Endometrium (tissue), 2 donors: Measurements from ENCODE around the gene ZNF516.

Experiments used
- FAIRE-seq: peaks from 2 replicates; lab custom pipeline; 2012; peaks lifted over from hg19 to GRCh38; lab: Jason Lieb, UNC
- donor health status: control.
- donor health status: control.

ZNF516 gene

DNA sequence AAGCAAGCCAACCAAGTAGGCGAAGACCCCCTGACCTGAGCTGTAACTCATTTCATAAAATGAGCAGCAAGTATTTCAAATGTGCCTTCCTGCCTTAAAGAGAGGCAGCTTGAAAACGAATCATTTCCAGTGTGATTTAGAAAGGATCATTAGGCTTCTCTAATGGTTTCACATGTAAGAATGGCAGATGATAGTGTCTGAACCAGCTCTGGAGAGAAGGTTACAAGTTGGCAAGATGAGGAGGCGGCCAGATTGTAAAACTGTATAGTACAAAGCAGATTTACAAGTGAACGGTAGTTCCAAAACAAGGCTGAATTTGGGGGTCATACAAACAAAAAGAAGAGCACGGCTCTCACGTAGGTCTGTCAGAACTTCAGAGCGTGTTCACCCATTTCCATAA is 132.4 kb downstream of the ZNF516 start:
- no peak for FAIRE-seq

DNA sequence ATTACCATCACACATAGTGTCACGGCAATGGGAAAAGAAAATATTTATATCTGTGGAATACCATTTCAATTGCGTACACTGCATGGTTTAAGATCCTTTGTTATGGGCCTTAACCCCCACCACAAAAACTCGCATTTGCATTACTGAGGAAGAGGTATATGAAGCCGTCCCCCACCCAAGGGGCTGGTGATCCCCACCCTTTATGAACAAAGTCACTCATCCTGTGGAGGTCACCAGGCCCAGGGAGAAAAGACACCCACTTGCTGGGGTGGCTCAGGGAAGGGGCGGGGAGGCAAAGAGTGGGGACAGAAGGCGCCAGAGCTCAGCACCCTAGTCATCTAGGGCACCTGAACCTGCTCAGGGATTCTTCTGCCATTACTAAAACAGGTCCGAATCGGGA is 133.8 kb downstream of the ZNF516 start:
- FAIRE-seq = no peak

GRCh38 chr18:76359909-76360308 is 135.1 kb downstream of the ZNF516 start:
- FAIRE-seq = no peak

GRCh38 chr18:76358774-76359173 is 136.3 kb downstream of the ZNF516 start:
- FAIRE-seq = no peak

DNA sequence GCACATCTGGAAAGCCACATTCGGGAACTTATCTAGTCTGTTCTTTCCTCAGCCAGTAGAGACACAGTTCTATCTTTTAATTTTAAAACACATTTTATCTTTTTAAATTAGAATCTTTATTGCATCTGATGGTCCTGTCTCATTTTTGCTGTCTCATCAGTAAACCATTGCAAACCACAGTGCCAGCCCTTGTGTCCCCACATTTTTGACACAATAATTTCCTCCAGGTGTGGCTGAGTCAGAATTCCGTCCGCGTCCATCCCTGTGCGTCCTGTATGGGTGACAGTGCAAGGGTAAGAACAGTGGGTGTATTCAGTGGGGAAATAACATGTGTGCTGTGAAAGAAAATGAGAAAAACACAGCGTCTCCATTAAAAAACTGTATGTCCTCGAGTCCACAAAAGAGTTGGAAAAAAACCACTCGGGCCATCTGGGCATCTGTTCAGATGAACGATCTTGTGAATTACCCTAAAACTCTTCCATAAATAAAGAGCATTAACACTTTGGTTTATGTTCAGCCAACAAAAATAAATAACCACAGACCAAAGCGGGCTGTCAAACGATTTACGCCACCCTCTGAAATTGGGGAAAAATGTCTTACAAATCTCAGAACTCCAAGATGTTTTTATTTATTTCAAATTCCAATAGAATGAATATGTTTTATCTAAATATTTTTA is 137.3 kb downstream of the ZNF516 start:
- no peak for FAIRE-seq

GRCh38 chr18:76357174-76357573 is 137.9 kb downstream of the ZNF516 start:
- FAIRE-seq = no peak

- no peak for FAIRE-seq
Observed at GRCh38 chr18:76356666-76357065, 138.4 kb downstream of the ZNF516 start.

- no peak for FAIRE-seq
Observed at GRCh38 chr18:76354348-76354747, 140.7 kb downstream of the ZNF516 start.

- no peak for FAIRE-seq
Observed at GRCh38 chr18:76353500-76353899, 141.5 kb downstream of the ZNF516 start.

DNA sequence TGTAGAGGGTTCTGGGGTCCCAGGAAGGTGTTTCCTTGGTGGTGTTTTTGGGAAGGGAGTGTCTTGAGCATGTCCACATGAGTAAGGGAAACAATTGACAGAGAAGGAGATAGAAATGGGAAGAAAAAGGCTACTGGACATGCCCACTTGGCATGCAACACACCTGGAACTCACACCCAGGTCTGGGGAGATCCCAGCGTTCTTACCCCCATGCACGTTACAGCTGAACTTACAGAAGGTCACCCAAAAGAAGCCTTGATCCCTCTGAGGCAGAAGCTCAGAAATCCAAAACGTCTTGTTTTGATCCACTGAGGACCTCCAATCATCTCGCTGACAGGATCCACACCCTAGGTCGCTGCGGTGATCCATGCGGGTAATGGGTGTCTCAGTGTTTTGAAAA is 142.0 kb downstream of the ZNF516 start:
- no peak for FAIRE-seq

DNA sequence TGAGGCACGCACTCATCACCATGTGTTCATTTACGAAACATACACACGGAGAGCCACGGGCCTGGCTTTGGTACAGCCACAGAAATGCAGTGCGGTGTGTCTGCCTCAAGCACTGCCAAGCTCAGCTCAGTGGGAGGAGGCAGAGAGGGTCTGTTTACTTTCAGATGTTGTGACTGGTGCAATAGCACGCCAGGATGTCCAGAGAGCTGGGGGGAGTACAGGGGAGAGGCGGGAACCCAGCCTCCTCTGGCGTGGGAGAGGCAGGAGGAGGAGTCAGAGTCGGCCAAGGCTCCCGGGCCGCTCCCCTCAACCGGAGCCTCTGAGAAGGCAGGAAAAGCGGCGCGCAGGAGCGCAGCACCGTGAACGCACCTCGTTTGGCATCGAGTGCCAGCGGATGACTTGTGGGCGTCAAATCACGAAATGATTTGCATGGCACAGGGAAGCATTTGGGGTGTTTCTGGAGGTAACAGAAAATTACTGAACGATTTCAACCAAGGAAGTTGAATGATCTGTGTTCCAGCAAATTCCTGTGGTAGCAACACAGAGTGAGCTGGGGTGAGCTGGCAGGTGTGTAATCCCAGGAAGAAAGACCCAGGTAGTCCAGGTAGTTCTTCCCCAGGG is 143.0 kb downstream of the ZNF516 start:
- peak; percentile 94 for FAIRE-seq

DNA sequence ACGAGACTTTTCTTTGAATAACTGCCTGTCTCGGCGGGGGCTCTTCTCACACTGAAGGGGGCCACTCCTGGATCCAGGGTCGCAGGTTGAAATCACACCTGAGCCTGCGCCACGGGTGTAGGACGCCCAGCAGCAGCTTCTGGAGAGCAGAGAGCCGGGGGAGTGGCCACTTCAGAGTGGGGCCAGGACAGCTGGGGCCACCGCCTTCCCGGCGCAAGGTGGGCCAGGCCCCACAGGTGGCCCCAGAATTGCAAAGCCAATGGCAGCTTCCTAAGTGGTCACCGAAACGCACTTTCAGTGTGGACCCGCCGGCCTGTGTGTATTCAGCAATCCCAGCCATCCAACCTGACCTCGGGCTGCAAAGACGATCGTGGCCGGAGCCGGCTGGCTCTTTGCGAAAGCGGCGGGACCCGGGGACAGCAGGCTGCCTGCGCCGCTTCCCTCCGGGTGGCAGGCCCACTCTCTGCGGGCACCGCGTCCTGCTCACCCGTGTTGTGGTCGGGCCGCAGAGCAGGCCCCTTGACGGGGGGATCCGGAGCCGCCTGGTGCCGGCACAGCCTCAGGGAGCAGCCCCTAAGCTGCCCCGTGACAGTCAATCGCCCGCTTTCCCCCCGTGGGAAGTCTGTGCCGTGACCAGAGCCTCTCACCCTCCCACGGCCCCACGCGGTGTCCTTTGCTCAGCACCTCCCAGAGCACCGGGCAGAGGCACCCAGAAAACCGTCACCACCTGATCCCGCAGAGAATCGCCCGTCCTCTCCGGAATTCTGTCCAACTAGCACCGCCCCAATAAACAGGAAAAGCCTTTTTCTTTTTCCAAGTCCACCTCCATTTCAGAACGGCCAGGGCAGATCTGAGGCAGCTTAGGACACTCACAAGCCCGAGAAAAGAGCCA is 144.7 kb downstream of the ZNF516 start:
- FAIRE-seq = no peak

DNA sequence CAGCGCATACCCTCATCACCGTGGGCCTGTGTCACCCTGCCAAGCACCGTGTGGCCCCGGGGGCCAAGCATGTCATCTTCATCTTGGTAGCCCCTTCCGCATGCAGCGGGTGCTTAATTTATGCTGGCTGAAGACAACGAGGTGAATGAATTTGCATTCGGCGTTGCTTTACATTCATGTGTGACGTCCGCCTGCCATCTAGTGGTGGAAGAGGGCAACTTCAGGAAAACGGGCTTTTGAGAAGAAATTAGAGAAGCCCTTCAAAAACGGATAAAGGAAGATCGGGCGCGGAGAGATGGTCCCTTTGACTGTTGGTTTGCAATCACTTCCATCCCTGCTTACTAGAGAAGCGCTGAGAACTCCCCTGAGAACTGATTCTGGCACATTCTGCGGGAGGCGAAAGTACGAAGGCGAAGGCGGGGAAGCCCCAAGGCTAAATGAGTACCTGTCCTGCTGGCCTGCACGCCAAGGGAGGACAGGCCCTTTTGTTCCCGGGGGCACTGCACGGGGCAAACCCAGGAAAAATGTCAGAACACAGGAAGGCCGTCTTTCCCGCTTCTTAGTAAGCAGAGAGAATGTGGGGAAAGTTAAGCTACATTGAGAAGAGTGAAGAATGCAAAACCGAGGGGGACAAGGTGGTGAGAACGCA is 145.9 kb downstream of the ZNF516 start:
- FAIRE-seq = no peak

- no peak for FAIRE-seq
Observed at GRCh38 chr18:76348267-76349066, 146.6 kb downstream of the ZNF516 start.

GRCh38 chr18:76347341-76347740 is 147.7 kb downstream of the ZNF516 start:
- no peak for FAIRE-seq

DNA sequence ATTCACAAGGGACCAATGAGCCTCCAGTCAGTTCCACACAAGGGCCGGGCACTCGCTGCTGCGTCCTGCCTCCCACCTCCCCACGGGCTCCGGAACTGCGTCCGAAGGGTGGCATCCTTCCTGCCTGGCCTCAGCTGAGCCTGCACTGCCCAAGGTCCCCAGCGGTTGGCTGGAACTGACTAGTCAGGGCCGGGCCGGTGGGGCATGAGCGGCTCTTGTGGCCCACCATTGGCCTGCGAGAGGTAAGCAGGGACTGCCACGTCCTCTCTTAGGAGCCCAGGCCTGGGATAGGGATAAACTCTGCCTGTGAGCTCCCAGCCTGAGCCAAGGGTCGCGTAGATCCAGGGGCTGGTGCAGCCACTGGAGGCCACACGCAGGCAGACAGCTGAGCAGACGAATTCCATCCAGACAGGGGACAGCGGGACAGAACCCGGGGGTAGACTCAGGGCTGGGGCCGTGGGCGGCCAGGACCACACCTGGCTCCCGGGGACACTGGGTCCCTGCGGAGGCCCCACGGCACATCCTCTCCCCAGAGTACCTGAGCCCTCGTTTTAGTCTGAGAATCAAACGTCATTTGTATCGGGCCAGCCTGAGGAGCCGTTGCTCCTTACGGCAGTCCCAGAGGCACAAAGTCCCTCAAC is 148.4 kb downstream of the ZNF516 start:
- FAIRE-seq = no peak

GRCh38 chr18:76345901-76346300 is 149.1 kb downstream of the ZNF516 start:
- FAIRE-seq = no peak

- no peak for FAIRE-seq
Observed at GRCh38 chr18:76343938-76344569, 151.0 kb downstream of the ZNF516 start.

GRCh38 chr18:76340410-76340809 is 154.6 kb downstream of the ZNF516 start:
- no peak for FAIRE-seq

DNA sequence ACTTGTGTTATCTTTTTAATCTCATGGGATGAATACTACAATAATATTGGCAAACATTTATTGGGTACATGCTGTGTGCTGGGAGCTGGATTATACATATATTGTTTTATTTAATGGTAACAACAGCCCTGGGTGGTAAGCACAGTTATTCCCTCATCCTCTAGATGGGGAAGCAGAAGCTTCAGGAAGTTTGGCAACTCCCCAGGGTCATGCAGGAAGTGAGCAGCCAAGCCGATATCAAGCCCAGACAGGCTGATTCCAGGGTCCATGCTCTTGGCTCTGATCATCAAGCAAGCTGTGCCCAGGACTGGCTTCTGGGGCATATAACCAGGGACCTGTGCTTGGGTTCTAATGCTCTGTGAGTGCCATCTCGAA is 155.8 kb downstream of the ZNF516 start:
- FAIRE-seq = no peak
